Heart left ventricle (tissue), 13 donors: ENCODE results near the gene SLC2A4RG.

ENCODE experiments used
- POLR2A ChIP-seq, 2 donors: fragments of 450-650 bp; IDR thresholded peaks; one replicate each; pipeline ENCODE4 v1.6.1; 2017; ENCODE audit warnings: antibody characterized with exemption in 2 of 2, mild to moderate bottlenecking in 2 of 2, moderate library complexity in 2 of 2
- TF ChIP-seq, protein P1 (sequence below), 12 donors: fragments of 200-600 bp; sonication (generic) in 4 of 12; IDR thresholded peaks; one replicate each; pipeline versions ENCODE4 v1.5.0 to v1.8.0; 2018 to 2022; ENCODE audit warnings: antibody characterized with exemption in 12 of 12, mild to moderate bottlenecking in 5 of 12
- donor health status: ischemic (EF 13 %, LVEDD 7.1; RV severe dilation, severe dysfunction).
- donor health status: DM: no; HTN: yes; CAD: no.
- donor health status: DM: no; HTN: no; CAD: no.
- donor health status: ischemic (EF 25% LVEDD 6.9; RV normal size, moderate dysfunction).
- donor health status: ischemic (EF 25% LVEDD 5.7; RV mildly dilated, moderate dysfunction).
- donor health status: ischemic (EF 35%, LVEDD 5.7; RV mildly dilated, moderate dysfunction).
- donor health status: nonischemic (EF 11% LVEDD 7.7; RV severe dilation, severe dysfunction).
- donor health status: DM: yes; HTN: yes; CAD: no.
- donor health status: PGD.
- donor health status: ischemic (EF 29% LVEDD 5.4; RV normal size, mild dysfunction).
- donor health status: nonischemic (EF 23%, LVEDD 6.1; RV moderate dilation, normal function).

DNA sequence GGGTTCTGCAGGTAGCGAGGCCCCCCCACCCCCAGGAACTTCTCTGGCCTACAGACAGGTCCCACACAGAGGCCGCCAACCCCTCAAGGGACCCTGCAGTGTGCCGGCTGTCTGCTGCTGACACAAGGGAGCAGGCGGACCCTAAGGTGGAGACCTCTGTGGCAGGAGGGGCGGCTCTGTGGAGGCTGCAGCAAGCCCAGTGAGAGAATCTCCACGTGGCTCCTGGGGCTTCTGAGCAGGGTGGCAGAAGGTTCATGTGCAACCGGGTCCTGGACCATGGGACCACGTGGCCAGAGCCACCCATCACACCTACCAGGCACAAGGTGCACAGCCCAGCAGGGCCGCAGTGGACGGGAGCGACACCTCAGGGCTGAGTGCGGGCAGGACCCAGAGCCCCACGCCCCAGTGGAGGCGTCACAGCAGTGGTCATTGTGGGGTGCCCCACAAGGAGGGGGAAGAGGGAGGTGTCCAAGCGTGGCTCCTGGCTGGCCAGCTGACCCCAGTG lies 36.1 kb upstream of the SLC2A4RG start:
- TF ChIP-seq, protein P1, sequence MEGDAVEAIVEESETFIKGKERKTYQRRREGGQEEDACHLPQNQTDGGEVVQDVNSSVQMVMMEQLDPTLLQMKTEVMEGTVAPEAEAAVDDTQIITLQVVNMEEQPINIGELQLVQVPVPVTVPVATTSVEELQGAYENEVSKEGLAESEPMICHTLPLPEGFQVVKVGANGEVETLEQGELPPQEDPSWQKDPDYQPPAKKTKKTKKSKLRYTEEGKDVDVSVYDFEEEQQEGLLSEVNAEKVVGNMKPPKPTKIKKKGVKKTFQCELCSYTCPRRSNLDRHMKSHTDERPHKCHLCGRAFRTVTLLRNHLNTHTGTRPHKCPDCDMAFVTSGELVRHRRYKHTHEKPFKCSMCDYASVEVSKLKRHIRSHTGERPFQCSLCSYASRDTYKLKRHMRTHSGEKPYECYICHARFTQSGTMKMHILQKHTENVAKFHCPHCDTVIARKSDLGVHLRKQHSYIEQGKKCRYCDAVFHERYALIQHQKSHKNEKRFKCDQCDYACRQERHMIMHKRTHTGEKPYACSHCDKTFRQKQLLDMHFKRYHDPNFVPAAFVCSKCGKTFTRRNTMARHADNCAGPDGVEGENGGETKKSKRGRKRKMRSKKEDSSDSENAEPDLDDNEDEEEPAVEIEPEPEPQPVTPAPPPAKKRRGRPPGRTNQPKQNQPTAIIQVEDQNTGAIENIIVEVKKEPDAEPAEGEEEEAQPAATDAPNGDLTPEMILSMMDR (IDR thresholded peaks at IDR 0.05) = no peak
- no peak for TF ChIP-seq POLR2A (IDR thresholded peaks at IDR 0.05)
